ENCODE data around the gene GPR141.

- TF ChIP-seq POLR2A (IDR thresholded peaks at IDR 0.05) (no peak), CTCF (IDR thresholded peaks at IDR 0.05) (no peak)
These were observed 18.2 kb downstream of the GPR141 start for GRCh38 chr7:37701769-37702168.

Measured in adrenal gland (tissue), 5 donors.